Stimulated activated CD8-positive, alpha-beta memory T cell treated with anti-CD3 and anti-CD28 coated beads, Interleukin-2, amount 100 ng/mL, for 48 hours (primary cell): Measurements from ENCODE around the gene SNX2.
"Not testable (repeated sequence)": the region's sequence is repeated elsewhere in the genome, so short reads cannot be mapped to it uniquely, and the experiment has no call there.

Experiments
- DNase-seq, 2 donors: peaks; one replicate each; pipeline ENCODE4 v3.0.0-alpha.2; 2020; ENCODE audit warnings: low read depth in 2 of 2

Gene SNX2

GRCh38 chr5:122844136-122844909, 69.4 kb downstream of the SNX2 start:
- no peak for DNase-seq

- DNase-seq: no peak
Measured at GRCh38 chr5:122844910-122845228, 70.0 kb downstream of the SNX2 start.

- peak; percentile 42 to 48 for DNase-seq
Measured at GRCh38 chr5:122845229-122846050, 70.6 kb downstream of the SNX2 start, which contains the start of gene SNX24. SNX24 (plus strand) TSS chr5:122845613; CDS start chr5:122845634, 21 bp downstream.

GRCh38 chr5:122846051-122846550, 71.2 kb downstream of the SNX2 start:
- DNase-seq: no peak

GRCh38 chr5:122847687-122848081, 72.8 kb downstream of the SNX2 start:
- no peak for DNase-seq

GRCh38 chr5:122849771-122850170, 74.9 kb downstream of the SNX2 start:
- no peak for DNase-seq

GRCh38 chr5:122857538-122857937, 82.7 kb downstream of the SNX2 start:
- DNase-seq: not testable (repeated sequence)

GRCh38 chr5:122858451-122858850, 83.6 kb downstream of the SNX2 start:
- DNase-seq: no peak

GRCh38 chr5:122863240-122863639, 88.4 kb downstream of the SNX2 start:
- DNase-seq: no peak

GRCh38 chr5:122863721-122864120, 88.8 kb downstream of the SNX2 start:
- no peak for DNase-seq

GRCh38 chr5:122864400-122864799, 89.5 kb downstream of the SNX2 start:
- no peak for DNase-seq

GRCh38 chr5:122864842-122865241, 90.0 kb downstream of the SNX2 start:
- DNase-seq: no peak

- DNase-seq: no peak
Measured at GRCh38 chr5:122870219-122870856, 95.5 kb downstream of the SNX2 start.

- DNase-seq: no peak
Measured at GRCh38 chr5:122871661-122872060, 96.8 kb downstream of the SNX2 start.

GRCh38 chr5:122874179-122874875, 99.4 kb downstream of the SNX2 start:
- no peak for DNase-seq

- no peak for DNase-seq
Measured at GRCh38 chr5:122877518-122877917, 102.6 kb downstream of the SNX2 start.

- DNase-seq: no peak
Measured at GRCh38 chr5:122879076-122879475, 104.2 kb downstream of the SNX2 start.
